A673 (cell line): Measurements from ENCODE around the gene HSD17B2. TPM values are rescaled to one million over a fixed set of nuclear protein-coding genes. Genes with fewer than 3 reads are reported as not detected.

ENCODE experiments used
- BruUV-seq: library from RNA; stranded (reverse); fragments of 400-500 nt; replicated peaks from 2 replicates; lab custom pipeline; 2021; lab: Mats Ljungman, UMichigan
- CTCF ChIA-PET: fragments of 300-600 bp; sonication (Branson Sonifier 250); formaldehyde crosslinking; loops from one replicate; lab custom pipeline; 2022; ENCODE audit warnings: antibody characterized with exemption; lab: Charles Lee
- POLR2A ChIA-PET: fragments of 300-600 bp; sonication (Branson Sonifier 250); formaldehyde crosslinking; loops from one replicate; lab custom pipeline; 2022; ENCODE audit warnings: antibody characterized with exemption; ENCODE audit not compliant: low non-redundant PET; lab: Charles Lee
- DNase-seq: peaks from one replicate; pipeline ENCODE4 v3.0.0-alpha.2; 2015; ENCODE audit warnings: low spot score
- H3K27ac ChIP-seq: fragments of 200-600 bp; sonication (generic); 2 replicates; pipeline ENCODE4 v1.5.1; 2016; ENCODE audit warnings: mixed run types, low read depth, mild to moderate bottlenecking, mixed read lengths, antibody characterized with exemption, low read length; ENCODE audit not compliant: poor library complexity, severe bottlenecking
- H3K27me3 ChIP-seq: fragments of 200-600 bp; sonication (generic); replicated peaks from 2 replicates; pipeline ENCODE4 v1.6.1; 2017; ENCODE audit warnings: mixed run types, low read depth, mild to moderate bottlenecking, mixed read lengths, antibody characterized with exemption, low read length; ENCODE audit not compliant: insufficient read depth, poor library complexity
- H3K36me3 ChIP-seq: fragments of 200-600 bp; sonication (generic); 2 replicates; pipeline ENCODE4 v1.6.1; 2016; ENCODE audit warnings: mixed run types, mild to moderate bottlenecking, mixed read lengths, antibody characterized with exemption, low read length; ENCODE audit not compliant: insufficient read depth, poor library complexity, severe bottlenecking
- H3K4me1 ChIP-seq: fragments of 200-600 bp; sonication (generic); 2 replicates; pipeline ENCODE4 v1.6.1; 2017; ENCODE audit warnings: mixed run types, mild to moderate bottlenecking, mixed read lengths, antibody characterized with exemption, low read length; ENCODE audit not compliant: insufficient read depth, poor library complexity, severe bottlenecking
- H3K4me3 ChIP-seq: fragments of 200-600 bp; sonication (generic); 2 replicates; pipeline ENCODE4 v1.5.1; 2016; ENCODE audit warnings: low read depth, mixed run types, mild to moderate bottlenecking, mixed read lengths, low read length; ENCODE audit not compliant: poor library complexity, severe bottlenecking
- H3K9me3 ChIP-seq: fragments of 200-600 bp; sonication (generic); 2 replicates; pipeline ENCODE4 v1.6.1; 2016; ENCODE audit warnings: mixed run types, low read depth, mild to moderate bottlenecking, mixed read lengths, antibody characterized with exemption, low read length; ENCODE audit not compliant: poor library complexity, severe bottlenecking
- CTCF ChIP-seq: fragments of 300-800, 200-600 bp; sonication (generic); conservative IDR thresholded peaks from 2 replicates; pipeline ENCODE4 v1.5.1; 2017; ENCODE audit warnings: low read depth, mild to moderate bottlenecking, antibody characterized with exemption, low read length, moderate library complexity, mixed read lengths
- EZH2 ChIP-seq: fragments of 200-600 bp; sonication (generic); IDR thresholded peaks from 2 replicates; pipeline ENCODE4 v1.6.1; 2017; ENCODE audit warnings: borderline replicate concordance, low read depth, mild to moderate bottlenecking, mixed read lengths, antibody characterized with exemption, low read length; ENCODE audit not compliant: poor library complexity, severe bottlenecking
- intact Hi-C: fragments of 100-400 bp; cut with micrococcal nuclease; formaldehyde crosslinking; loops from one replicate; pipeline ENCODE4 v1.10.0; 2022; ENCODE audit not compliant: unreplicated experiment
- total RNA-seq: library from RNA; stranded (reverse); gene quantifications from 2 replicates; pipeline ENCODE4 v1.2.3, GENCODE V29; 2021

HSD17B2 gene
- total RNA-seq, 1 experiment from 2014 or later, result 4.9 TPM

GRCh38 chr16:82146957-82147356, 111.9 kb downstream of the HSD17B2 start:
- DNase-seq, result no peak
- intact Hi-C loops, result no loop called here

GRCh38 chr16:82147546-82147945, 112.5 kb downstream of the HSD17B2 start:
- H3K36me3 ChIP-seq, result peaks cover 28% of the 10 kb centered on the region
- POLR2A ChIA-PET, result no interaction called here
- DNase-seq, result no peak
- intact Hi-C loops, result no loop called here
- H3K4me1 ChIP-seq, result peaks cover 34% of the 10 kb centered on the region
- H3K9me3 ChIP-seq, result no peaks in the 10 kb centered on the region
- TF ChIP-seq EZH2, result no peak
- no peak overlapping the region for H3K27ac ChIP-seq
- H3K4me3 ChIP-seq, result no peak overlapping the region
- BruUV-seq, result no TSS peak
- no peaks in the 10 kb centered on the region for H3K27me3 ChIP-seq
- CTCF ChIA-PET, result no interaction called here

More at GRCh38 chr16:82146957-82147356, 111.9 kb downstream of the HSD17B2 start:
- Histone ChIP-seq H3K36me3 (peaks cover 28% of the 10 kb centered on the region), H3K4me3 (no peak overlapping the region), H3K9me3 (no peaks in the 10 kb centered on the region), H3K4me1 (peaks cover 30% of the 10 kb centered on the region), H3K27me3 (no peaks in the 10 kb centered on the region), H3K27ac (peak overlapping the region; percentile 24)
- TF ChIP-seq EZH2, result no peak
- no peak for TF ChIP-seq CTCF
- CTCF ChIA-PET, result no interaction called here
- BruUV-seq, result no TSS peak
- POLR2A ChIA-PET, result no interaction called here

Other genes starting within 250 kb of the HSD17B2 start
- not detected in 2 replicates for gene SDR42E1, start 23.8 kb upstream of the HSD17B2 start, total RNA-seq
- gene MPHOSPH6, start 135.0 kb downstream of the HSD17B2 start, total RNA-seq, result 65.9 and 74.4 TPM in 2 replicates